HCT116 (cell line): ENCODE results near the gene CYP24A1. TPM values are rescaled to one million over a fixed set of nuclear protein-coding genes. Genes with fewer than 3 reads are reported as not detected.

Source experiments
- ATAC-seq: fragments of 200-7000 bp; cut with Tn5 transposase; 2 replicates; pipeline ENCODE4 v1.9.1; 2020; ENCODE audit warnings: mild to moderate bottlenecking, moderate library complexity
- BruUV-seq: library from RNA; stranded (reverse); fragments of 400-500 nt; replicated peaks from 2 replicates; lab custom pipeline; 2021; lab: Mats Ljungman, UMichigan
- CTCF ChIA-PET: fragments of 300-600 bp; sonication (Branson Sonifier 250); formaldehyde crosslinking; loops from one replicate; lab custom pipeline; 2021; ENCODE audit warnings: antibody characterized with exemption; lab: Charles Lee
- POLR2A ChIA-PET: fragments of 300-600, 350-600 bp; sonication (Branson Sonifier 250); formaldehyde crosslinking; loops from one replicate; lab custom pipeline; 2021; ENCODE audit warnings: antibody characterized with exemption; lab: Charles Lee
- RAD21 ChIA-PET, 2 experiments: fragments of 300-600 bp; sonication (Branson Sonifier 250); formaldehyde crosslinking; loops; one replicate each; lab custom pipeline; 2023; ENCODE audit warnings: low total read pairs in 2 of 2; ENCODE audit not compliant: uncharacterized antibody in 2 of 2, unreplicated experiment in 2 of 2, low non-redundant PET in 1 of 2; lab: Charles Lee
- DNase-seq: peaks from one replicate; pipeline ENCODE4 v3.0.0-alpha.2; 2010; ENCODE audit warnings: low read depth, low spot score
- H2AFZ ChIP-seq: fragments of 200-600 bp; shearing (Covaris generic), sonication (generic); 2 replicates; pipeline ENCODE4 v1.6.1; 2017; ENCODE audit warnings: low read depth, mixed run types, mixed read lengths, antibody characterized with exemption, low read length; ENCODE audit not compliant: poor library complexity, severe bottlenecking
- H3K27ac ChIP-seq: 2 replicates; pipeline ENCODE4 v1.5.1; 2012; ENCODE audit warnings: low read depth, low read length
- H3K27me3 ChIP-seq: fragments of 200-600 bp; sonication (generic); 2 replicates; pipeline ENCODE4 v1.6.1; 2016; ENCODE audit warnings: mixed run types, low read length, mixed read lengths; ENCODE audit not compliant: insufficient read depth
- H3K36me3 ChIP-seq, 2 experiments: fragments of 200-500 bp in 1 of 2; fragments of 200-600 bp in 1 of 2; sonication (Bioruptor generic) in 1 of 2; sonication (generic) in 1 of 2; 2 replicates each; pipeline versions ENCODE4 v1.5.1 to v1.6.1; 2014 to 2016; ENCODE audit warnings: low read length in 2 of 2, inconsistent platforms in 1 of 2, mixed read lengths in 1 of 2, mixed run types in 1 of 2; ENCODE audit not compliant: insufficient read depth in 2 of 2, control insufficient read depth in 1 of 2
- H3K4me1 ChIP-seq, 2 experiments: fragments of 200-600 bp in 1 of 2; sonication (generic) in 1 of 2; 2 replicates each; pipeline versions ENCODE4 v1.5.1 to v1.6.1; 2012 to 2017; ENCODE audit warnings: low read length in 2 of 2, inconsistent platforms in 1 of 2, mild to moderate bottlenecking in 1 of 2, mixed read lengths in 1 of 2, mixed run types in 1 of 2, moderate library complexity in 1 of 2; ENCODE audit not compliant: insufficient read depth in 2 of 2, control insufficient read depth in 1 of 2
- H3K4me2 ChIP-seq: fragments of 200-600 bp; sonication (generic); 2 replicates; pipeline ENCODE4 v1.6.1; 2017; ENCODE audit warnings: mixed run types, low read length, mixed read lengths
- H3K4me3 ChIP-seq, 2 experiments: fragments of 200-600 bp in 1 of 2; sonication (generic) in 1 of 2; replicated peaks in 1 of 2; 2 replicates each; pipeline ENCODE4 v1.5.1; 2011 to 2016; ENCODE audit warnings: low read length in 2 of 2, control low read depth in 1 of 2, low read depth in 1 of 2, mild to moderate bottlenecking in 1 of 2, mixed read lengths in 1 of 2, mixed run types in 1 of 2
- H3K79me2 ChIP-seq: fragments of 200-600 bp; sonication (generic); 2 replicates; pipeline ENCODE4 v1.6.1; 2017; ENCODE audit warnings: mild to moderate bottlenecking, mixed run types, low read length, moderate library complexity, mixed read lengths; ENCODE audit not compliant: insufficient read depth
- H3K9ac ChIP-seq: fragments of 200-600 bp; sonication (generic); 2 replicates; pipeline ENCODE4 v1.6.1; 2016; ENCODE audit warnings: low read length, mixed read lengths
- H3K9me2 ChIP-seq: fragments of 200-600 bp; sonication (generic), shearing (Covaris generic); 2 replicates; pipeline ENCODE4 v1.6.1; 2017; ENCODE audit warnings: mixed run types, mild to moderate bottlenecking, moderate library complexity; ENCODE audit not compliant: insufficient read depth
- H3K9me3 ChIP-seq, 2 experiments: fragments of 200-500 bp in 1 of 2; fragments of 200-600 bp in 1 of 2; sonication (Bioruptor generic) in 1 of 2; sonication (generic) in 1 of 2; 2 replicates each; pipeline ENCODE4 v1.6.1; 2014 to 2017; ENCODE audit warnings: low read length in 2 of 2, mixed read lengths in 2 of 2, inconsistent platforms in 1 of 2, low read depth in 1 of 2, mild to moderate bottlenecking in 1 of 2, mixed run types in 1 of 2, moderate library complexity in 1 of 2; ENCODE audit not compliant: control insufficient read depth in 1 of 2, insufficient read depth in 1 of 2
- H4K20me1 ChIP-seq: fragments of 200-600 bp; sonication (generic), shearing (Covaris generic); 2 replicates; pipeline ENCODE4 v1.6.1; 2017; ENCODE audit warnings: mixed run types, mild to moderate bottlenecking, moderate library complexity; ENCODE audit not compliant: insufficient read depth
- CEBPB ChIP-seq: IDR thresholded peaks from 2 replicates; pipeline ENCODE4 v1.6.1; 2012; ENCODE audit warnings: low read depth
- EZH2 ChIP-seq: fragments of 200-600 bp; sonication (generic); IDR thresholded peaks from 2 replicates; pipeline ENCODE4 v1.6.1; 2017; ENCODE audit warnings: antibody characterized with exemption, mixed run types
- FOSL1 ChIP-seq: IDR thresholded peaks from 2 replicates; pipeline ENCODE4 v1.6.1; 2012; ENCODE audit warnings: low read depth
- JUND ChIP-seq: IDR thresholded peaks from 2 replicates; pipeline ENCODE4 v1.6.1; 2012
- POLR2A ChIP-seq: IDR thresholded peaks from 2 replicates; pipeline ENCODE4 v1.7.0; 2011; ENCODE audit warnings: borderline replicate concordance; ENCODE audit not compliant: insufficient read depth, insufficient read length; ENCODE audit errors: extremely low read depth
- SIN3A ChIP-seq: IDR thresholded peaks from 2 replicates; pipeline ENCODE4 v1.6.1; 2012; ENCODE audit warnings: low read depth
- SRF ChIP-seq: IDR thresholded peaks from 2 replicates; pipeline ENCODE4 v1.6.1; 2012; ENCODE audit warnings: low read depth
- ZNF274 ChIP-seq: fragments of 200-500 bp; sonication (Bioruptor generic); IDR thresholded peaks from 2 replicates; pipeline ENCODE4 v1.6.1; 2014; ENCODE audit warnings: mild to moderate bottlenecking, low read depth, low read length, inconsistent platforms
- intact Hi-C: fragments of 100-400 bp; cut with micrococcal nuclease; formaldehyde crosslinking; loops from 2 replicates; pipeline ENCODE4 v1.10.0; 2022
- total RNA-seq: library from RNA; stranded (reverse); gene quantifications from one replicate; pipeline ENCODE4 v1.2.1, GENCODE V29; 2021; ENCODE audit not compliant: unreplicated experiment
- TF ChIP-seq, protein P1 (sequence below): IDR thresholded peaks from 2 replicates; pipeline ENCODE4 v1.6.1; 2012; ENCODE audit warnings: low read depth

Gene CYP24A1
- total RNA-seq, 1 experiment from 2014 or later, result 267 TPM

DNA sequence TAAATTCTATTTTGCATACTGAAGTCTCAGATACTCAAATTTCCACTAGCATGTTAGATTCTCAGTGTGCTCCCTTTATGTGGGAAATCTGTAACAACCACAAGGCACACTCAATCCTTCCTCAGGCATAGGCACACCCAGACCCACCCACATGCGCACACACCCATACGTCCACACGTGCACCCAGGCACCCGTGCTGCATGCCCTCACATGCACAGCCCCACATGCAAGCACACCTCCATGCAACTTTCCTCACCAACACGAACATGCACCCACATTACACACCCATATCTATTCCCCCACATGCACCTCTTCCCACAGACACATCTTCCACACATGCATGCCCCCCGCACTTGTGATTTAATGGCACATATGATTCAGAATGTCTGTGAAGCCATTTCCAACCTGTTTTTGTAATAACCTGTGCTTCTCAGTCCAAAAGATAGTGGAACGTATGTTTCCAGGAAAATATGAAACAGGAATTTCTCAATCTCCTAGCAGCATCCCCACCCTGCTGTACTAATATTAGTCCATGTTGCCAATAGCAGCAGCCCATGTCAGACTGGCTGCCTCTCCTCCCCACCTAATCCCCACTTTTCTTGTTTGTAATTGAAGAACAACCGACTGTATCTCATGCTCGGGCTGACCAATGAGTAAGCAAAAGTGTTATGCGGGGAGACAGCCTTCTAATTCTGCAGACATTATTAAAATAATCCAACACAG, 11.3 kb upstream of the CYP24A1 start:
- H3K27ac ChIP-seq, result no peak overlapping the region
- no peak for DNase-seq

More for the DNA sequence above, 11.3 kb upstream of the CYP24A1 start:
- no peak overlapping the region for H3K9ac ChIP-seq
- intact Hi-C loops, result no loop called here
- no peaks in the 10 kb centered on the region for H4K20me1 ChIP-seq
- H3K79me2 ChIP-seq, result no peaks in the 10 kb centered on the region
- TF ChIP-seq JUND, result no peak
- TF ChIP-seq SIN3A, result no peak
- TF ChIP-seq EZH2, result no peak
- no peak for TF ChIP-seq ZNF274
- TF ChIP-seq SRF, result no peak
- TF ChIP-seq, protein P1, sequence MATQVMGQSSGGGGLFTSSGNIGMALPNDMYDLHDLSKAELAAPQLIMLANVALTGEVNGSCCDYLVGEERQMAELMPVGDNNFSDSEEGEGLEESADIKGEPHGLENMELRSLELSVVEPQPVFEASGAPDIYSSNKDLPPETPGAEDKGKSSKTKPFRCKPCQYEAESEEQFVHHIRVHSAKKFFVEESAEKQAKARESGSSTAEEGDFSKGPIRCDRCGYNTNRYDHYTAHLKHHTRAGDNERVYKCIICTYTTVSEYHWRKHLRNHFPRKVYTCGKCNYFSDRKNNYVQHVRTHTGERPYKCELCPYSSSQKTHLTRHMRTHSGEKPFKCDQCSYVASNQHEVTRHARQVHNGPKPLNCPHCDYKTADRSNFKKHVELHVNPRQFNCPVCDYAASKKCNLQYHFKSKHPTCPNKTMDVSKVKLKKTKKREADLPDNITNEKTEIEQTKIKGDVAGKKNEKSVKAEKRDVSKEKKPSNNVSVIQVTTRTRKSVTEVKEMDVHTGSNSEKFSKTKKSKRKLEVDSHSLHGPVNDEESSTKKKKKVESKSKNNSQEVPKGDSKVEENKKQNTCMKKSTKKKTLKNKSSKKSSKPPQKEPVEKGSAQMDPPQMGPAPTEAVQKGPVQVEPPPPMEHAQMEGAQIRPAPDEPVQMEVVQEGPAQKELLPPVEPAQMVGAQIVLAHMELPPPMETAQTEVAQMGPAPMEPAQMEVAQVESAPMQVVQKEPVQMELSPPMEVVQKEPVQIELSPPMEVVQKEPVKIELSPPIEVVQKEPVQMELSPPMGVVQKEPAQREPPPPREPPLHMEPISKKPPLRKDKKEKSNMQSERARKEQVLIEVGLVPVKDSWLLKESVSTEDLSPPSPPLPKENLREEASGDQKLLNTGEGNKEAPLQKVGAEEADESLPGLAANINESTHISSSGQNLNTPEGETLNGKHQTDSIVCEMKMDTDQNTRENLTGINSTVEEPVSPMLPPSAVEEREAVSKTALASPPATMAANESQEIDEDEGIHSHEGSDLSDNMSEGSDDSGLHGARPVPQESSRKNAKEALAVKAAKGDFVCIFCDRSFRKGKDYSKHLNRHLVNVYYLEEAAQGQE, result no peak
- no peak for TF ChIP-seq FOSL1
- no peak for TF ChIP-seq POLR2A
- TF ChIP-seq CEBPB, result no peak
- TF ChIP-seq, all 23 proteins: peak for 0
- H3K4me1 ChIP-seq, result peaks cover 19 to 39% of the 10 kb centered on the region in 2 experiments
- no peak overlapping the region for H3K4me3 ChIP-seq
- ChIA-PET CTCF (no interaction called here), RAD21 (no interaction called here), POLR2A (no interaction called here)
- H3K4me2 ChIP-seq, result no peak overlapping the region
- no peaks in the 10 kb centered on the region for H3K9me2 ChIP-seq
- H2AFZ ChIP-seq, result no peak overlapping the region
- H3K36me3 ChIP-seq, result no peaks in the 10 kb centered on the region
- H3K9me3 ChIP-seq, result no peaks in the 10 kb centered on the region
- H3K27me3 ChIP-seq, result no peaks in the 10 kb centered on the region
- BruUV-seq, result no TSS peak
- ATAC-seq, result no peak
